HepG2 (cell line): ENCODE data around the gene PIEZO1. TPM values are rescaled to one million over a fixed set of nuclear protein-coding genes. Genes with fewer than 3 reads are reported as not detected.

ENCODE experiments used
- ATAC-seq: fragments of 200-7000 bp; cut with Tn5 transposase; 3 replicates; pipeline ENCODE4 v1.9.1; 2020; ENCODE audit warnings: mild to moderate bottlenecking, moderate library complexity
- BruUV-seq: library from RNA; stranded (reverse); fragments of 400-500 nt; replicated peaks from 2 replicates; lab custom pipeline; 2021; lab: Mats Ljungman, UMichigan
- CTCF ChIA-PET: fragments of 300-600 bp; formaldehyde crosslinking; extraction: SDS; loops from one replicate; lab custom pipeline; 2021; ENCODE audit warnings: low total read pairs, inconsistent platforms, low intra/inter-chr PET ratio; lab: Yijun Ruan, JAX
- POLR2A ChIA-PET: fragments of 350-600 bp; sonication (Branson Sonifier 250); formaldehyde crosslinking; loops from one replicate; lab custom pipeline; 2020; ENCODE audit warnings: antibody characterized with exemption, inconsistent platforms; lab: Yijun Ruan, JAX
- DNase-seq: peaks from one replicate; pipeline ENCODE4 v3.0.0-alpha.2; 2015; ENCODE audit warnings: low spot score
- FAIRE-seq: peaks from 3 replicates; lab custom pipeline; 2011; peaks lifted over from hg19 to GRCh38; lab: Jason Lieb, UNC
- H2AFZ ChIP-seq: one replicate; pipeline ENCODE4 v1.6.1; 2011; ENCODE audit warnings: low read length, inconsistent platforms
- H3K27ac ChIP-seq: fragments of 300-600 bp; 3 replicates; pipeline ENCODE4 v1.8.0; 2011; ENCODE audit warnings: mixed run types, mild to moderate bottlenecking, mixed read lengths, low read length, inconsistent platforms; ENCODE audit not compliant: insufficient read depth; ENCODE audit errors: extremely low read length
- H3K27me3 ChIP-seq, 2 experiments: fragments of 200-600 bp in 1 of 2; 2 replicates in 1 of 2; 3 replicates in 1 of 2; pipeline versions ENCODE4 v1.6.0 to v1.8.0; 2011; ENCODE audit warnings: low read length in 2 of 2, mild to moderate bottlenecking in 2 of 2, moderate library complexity in 2 of 2, inconsistent platforms in 1 of 2; ENCODE audit not compliant: insufficient read depth in 2 of 2, control insufficient read depth in 1 of 2
- H3K36me3 ChIP-seq, 2 experiments: fragments of 200-600 bp in 1 of 2; replicated peaks in 1 of 2; 2 replicates in 1 of 2; 3 replicates in 1 of 2; pipeline versions ENCODE4 v1.5.1 to v1.8.0; 2011; ENCODE audit warnings: low read length in 2 of 2, inconsistent platforms in 1 of 2; ENCODE audit not compliant: insufficient read depth in 2 of 2, control insufficient read depth in 1 of 2
- H3K4me1 ChIP-seq: 2 replicates; pipeline ENCODE4 v1.5.1; 2012; ENCODE audit warnings: low read length, inconsistent platforms; ENCODE audit not compliant: insufficient read depth
- H3K4me2 ChIP-seq: 2 replicates; pipeline ENCODE4 v1.6.0; 2011; ENCODE audit warnings: low read depth, low read length, inconsistent platforms
- H3K4me3 ChIP-seq, 3 experiments: fragments of 200-600 bp in 1 of 3; sonication (generic), shearing (Covaris generic) in 1 of 3; replicated peaks in 1 of 3; 2 replicates each; pipeline ENCODE4 v1.5.1; 2011 to 2016; ENCODE audit warnings: low read length in 3 of 3, inconsistent platforms in 2 of 3, low read depth in 2 of 3, mild to moderate bottlenecking in 2 of 3, control low read depth in 1 of 3, mixed read lengths in 1 of 3; ENCODE audit not compliant: insufficient read depth in 1 of 3
- H3K79me2 ChIP-seq: one replicate; pipeline ENCODE4 v1.6.1; 2011; ENCODE audit warnings: low read length, inconsistent platforms; ENCODE audit not compliant: insufficient read depth
- H3K9ac ChIP-seq: 2 replicates; pipeline ENCODE4 v1.6.0; 2011; ENCODE audit warnings: mild to moderate bottlenecking, low read depth, low read length, inconsistent platforms; ENCODE audit not compliant: insufficient read depth
- H3K9me3 ChIP-seq: 2 replicates; pipeline ENCODE4 v1.5.1; 2012; ENCODE audit warnings: mild to moderate bottlenecking, low read length
- H4K20me1 ChIP-seq: 2 replicates; pipeline ENCODE4 v1.6.0; 2011; ENCODE audit warnings: inconsistent platforms, mild to moderate bottlenecking, low read length, moderate library complexity; ENCODE audit not compliant: insufficient read depth
- DMAP1 ChIP-seq: IDR thresholded peaks from 2 replicates; pipeline ENCODE4 v1.6.1; 2016
- EED ChIP-seq: sonication (generic); formaldehyde crosslinking; IDR thresholded peaks from 2 replicates; pipeline ENCODE4 v1.5.0; 2020; ENCODE audit warnings: mild to moderate bottlenecking, missing genetic modification reagents
- FOXO1 ChIP-seq: sonication (generic); formaldehyde crosslinking; IDR thresholded peaks from 2 replicates; pipeline ENCODE4 v1.4.0; 2020; ENCODE audit warnings: missing genetic modification reagents
- KLF6 ChIP-seq: IDR thresholded peaks from 2 replicates; pipeline ENCODE4 v1.8.0; 2016; ENCODE audit warnings: missing biosample characterization, missing genetic modification reagents
- MBD4 ChIP-seq: IDR thresholded peaks from 2 replicates; pipeline ENCODE4 v1.6.1; 2012; ENCODE audit warnings: low read length, inconsistent platforms, borderline replicate concordance
- PCBP1 ChIP-seq: fragments of 200-400 bp; formaldehyde crosslinking; IDR thresholded peaks from 2 replicates; pipeline ENCODE4 v1.6.1; 2017; ENCODE audit warnings: mild to moderate bottlenecking, low read depth, low read length, borderline replicate concordance
- SETDB1 ChIP-seq: sonication (generic); formaldehyde crosslinking; IDR thresholded peaks from 2 replicates; pipeline ENCODE4 v1.5.1; 2020; ENCODE audit warnings: missing genetic modification reagents, mild to moderate bottlenecking, borderline replicate concordance
- ZBTB3 ChIP-seq: sonication (generic); formaldehyde crosslinking; IDR thresholded peaks from 2 replicates; pipeline ENCODE4 v1.4.0; 2020; ENCODE audit warnings: low read depth, mild to moderate bottlenecking, moderate library complexity, missing genetic modification reagents, borderline replicate concordance
- ZNF101 ChIP-seq: sonication (generic); formaldehyde crosslinking; IDR thresholded peaks from 2 replicates; pipeline ENCODE4 v1.4.0; 2020; ENCODE audit warnings: mild to moderate bottlenecking, low read depth, missing genetic modification reagents, borderline replicate concordance
- ZNF75D ChIP-seq: sonication (generic); formaldehyde crosslinking; IDR thresholded peaks from 2 replicates; pipeline ENCODE4 v1.8.1; 2023; ENCODE audit warnings: missing genetic modification reagents, mild to moderate bottlenecking, borderline replicate concordance
- ZNF800 ChIP-seq: sonication (generic); formaldehyde crosslinking; IDR thresholded peaks from 2 replicates; pipeline ENCODE4 v1.4.0; 2020; ENCODE audit warnings: missing genetic modification reagents
- WGBS: methylation state at CpG from one replicate; pipeline ENCODE4 v1.1.6; 2017; ENCODE audit warnings: low lambda C conversion rate; 5-methylcytosine and 5-hydroxymethylcytosine counted together
- in situ Hi-C: cut with HindIII; loops from 2 replicates; pipeline ENCODE4 v1.10.0; 2017; ENCODE audit warnings: low pct_unique_long_range_greater_than_20kb; ENCODE audit not compliant: extremely low pct_ligation_motif_present
- intact Hi-C: fragments of 100-400 bp; cut with micrococcal nuclease; formaldehyde crosslinking; loops from one replicate; pipeline ENCODE4 v1.10.0; 2022; ENCODE audit not compliant: unreplicated experiment
- polyA plus RNA-seq, 8 experiments: library from polyadenylated mRNA; depleted of rRNA in 3 of 8; stranded (reverse) in 7 of 8; unstranded in 1 of 8; fragments of >200 nt; fragmentation: Illumina TruSeq in 4 of 8; extraction: Trizol in 4 of 8; gene quantifications; 2 replicates each; pipeline versions ENCODE4 v1.2.1 to v1.2.3, GENCODE V29; 2011 to 2016; ENCODE audit warnings: low read depth in 4 of 8, missing spikeins in 1 of 8, mixed read lengths in 1 of 8; ENCODE audit not compliant: insufficient read depth in 1 of 8
- total RNA-seq, 5 experiments: library from RNA; depleted of rRNA; stranded (reverse); fragments of >200 nt; fragmentation: Illumina TruSeq; extraction: Trizol; gene quantifications; 2 replicates each; pipeline ENCODE4 v1.2.3, GENCODE V29; 2016; ENCODE audit warnings: low read depth in 1 of 5
- TF ChIP-seq, protein P1 (sequence below): sonication (generic); formaldehyde crosslinking; IDR thresholded peaks from 2 replicates; pipeline ENCODE4 v1.4.0; 2020; ENCODE audit warnings: mild to moderate bottlenecking, missing genetic modification reagents
- TF ChIP-seq, protein P2 (sequence below): IDR thresholded peaks from 2 replicates; pipeline ENCODE4 v1.6.1; 2016; ENCODE audit warnings: missing biosample characterization, missing genetic modification reagents, low read depth

Gene PIEZO1
- total and polyA plus RNA-seq, 2 of the 13 experiments (the other 11 are each of a cell fraction or from before 2014, with no cell fraction given): 67.9 to 85.0 TPM

DNA sequence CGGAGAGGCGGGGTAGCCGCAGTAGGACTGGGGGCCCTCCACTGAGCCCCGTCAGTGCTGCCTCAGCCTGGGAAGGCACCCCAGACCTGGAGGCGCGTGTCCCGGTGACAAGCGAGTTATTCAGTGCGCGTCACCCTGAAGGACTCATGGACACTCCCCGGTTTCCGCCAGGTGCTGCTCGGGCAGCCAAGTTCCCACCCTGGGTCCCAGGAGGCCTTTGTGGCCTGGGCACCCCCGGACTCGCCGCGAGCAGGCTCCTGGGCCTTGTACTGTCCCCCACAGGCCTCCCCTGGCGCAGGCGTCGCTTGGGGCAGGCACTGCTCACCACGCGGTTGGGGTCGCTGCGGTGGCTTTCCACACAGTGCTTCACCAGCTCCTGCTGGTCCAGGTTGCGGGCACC is 86.4 kb downstream of the PIEZO1 start:
- no peak overlapping the region for H3K4me3 ChIP-seq
- in situ Hi-C loops (no loop called here), intact Hi-C loops (no loop called here)
- no peaks in the 10 kb centered on the region for H3K9me3 ChIP-seq
- H4K20me1 ChIP-seq: no peaks in the 10 kb centered on the region
- WGBS: 97% methylated on average over 13 of the region's 25 CpGs
- H3K27ac ChIP-seq: no peak overlapping the region
- no TSS peak for BruUV-seq
- peaks cover 8 to 10% of the 10 kb centered on the region in 2 experiments; a peak in 3 of 5 replicates for H3K27me3 ChIP-seq
- H3K4me1 ChIP-seq: peaks cover 49% of the 10 kb centered on the region
- H3K9ac ChIP-seq: no peak overlapping the region
- H3K36me3 ChIP-seq: peaks cover 11 to 12% of the 10 kb centered on the region in 2 experiments; a peak in 4 of 5 replicates
- no peak overlapping the region for H3K4me2 ChIP-seq
- H2AFZ ChIP-seq: no peak overlapping the region
- H3K79me2 ChIP-seq: no peaks in the 10 kb centered on the region
- no peak for FAIRE-seq
- ATAC-seq: no peak
- no peak for TF ChIP-seq FOXO1
- TF ChIP-seq, protein P1, sequence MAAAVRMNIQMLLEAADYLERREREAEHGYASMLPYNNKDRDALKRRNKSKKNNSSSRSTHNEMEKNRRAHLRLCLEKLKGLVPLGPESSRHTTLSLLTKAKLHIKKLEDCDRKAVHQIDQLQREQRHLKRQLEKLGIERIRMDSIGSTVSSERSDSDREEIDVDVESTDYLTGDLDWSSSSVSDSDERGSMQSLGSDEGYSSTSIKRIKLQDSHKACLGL (CRISPR knock-in tag): 0 out of 2 replicates have a peak, but pooled peaks have one; percentile 20
- TF ChIP-seq, protein P2, sequence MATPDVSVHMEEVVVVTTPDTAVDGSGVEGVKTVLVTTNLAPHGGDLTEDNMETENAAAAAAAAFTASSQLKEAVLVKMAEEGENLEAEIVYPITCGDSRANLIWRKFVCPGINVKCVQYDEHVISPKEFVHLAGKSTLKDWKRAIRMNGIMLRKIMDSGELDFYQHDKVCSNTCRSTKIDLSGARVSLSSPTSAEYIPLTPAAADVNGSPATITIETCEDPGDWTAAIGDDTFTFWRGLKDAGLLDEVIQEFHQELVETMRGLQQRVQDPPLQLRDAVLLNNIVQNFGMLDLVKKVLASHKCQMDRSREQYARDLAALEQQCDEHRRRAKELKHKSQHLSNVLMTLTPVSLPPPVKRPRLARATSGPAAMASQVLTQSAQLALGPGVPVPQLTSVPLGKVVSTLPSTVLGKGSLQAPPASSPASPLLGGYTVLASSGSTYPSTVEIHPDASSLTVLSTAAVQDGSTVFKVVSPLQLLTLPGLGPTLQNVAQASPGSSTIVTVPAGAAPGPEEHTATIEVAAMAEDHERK (CRISPR knock-in tag): no peak
- no peak for DNase-seq
- ChIA-PET CTCF (interaction anchor here (1.3 kb wide), 1 partner anchor 18 kb away, joined by 4 read pairs; no protein-coding TSS in a partner anchor), POLR2A (no interaction called here)

DNA sequence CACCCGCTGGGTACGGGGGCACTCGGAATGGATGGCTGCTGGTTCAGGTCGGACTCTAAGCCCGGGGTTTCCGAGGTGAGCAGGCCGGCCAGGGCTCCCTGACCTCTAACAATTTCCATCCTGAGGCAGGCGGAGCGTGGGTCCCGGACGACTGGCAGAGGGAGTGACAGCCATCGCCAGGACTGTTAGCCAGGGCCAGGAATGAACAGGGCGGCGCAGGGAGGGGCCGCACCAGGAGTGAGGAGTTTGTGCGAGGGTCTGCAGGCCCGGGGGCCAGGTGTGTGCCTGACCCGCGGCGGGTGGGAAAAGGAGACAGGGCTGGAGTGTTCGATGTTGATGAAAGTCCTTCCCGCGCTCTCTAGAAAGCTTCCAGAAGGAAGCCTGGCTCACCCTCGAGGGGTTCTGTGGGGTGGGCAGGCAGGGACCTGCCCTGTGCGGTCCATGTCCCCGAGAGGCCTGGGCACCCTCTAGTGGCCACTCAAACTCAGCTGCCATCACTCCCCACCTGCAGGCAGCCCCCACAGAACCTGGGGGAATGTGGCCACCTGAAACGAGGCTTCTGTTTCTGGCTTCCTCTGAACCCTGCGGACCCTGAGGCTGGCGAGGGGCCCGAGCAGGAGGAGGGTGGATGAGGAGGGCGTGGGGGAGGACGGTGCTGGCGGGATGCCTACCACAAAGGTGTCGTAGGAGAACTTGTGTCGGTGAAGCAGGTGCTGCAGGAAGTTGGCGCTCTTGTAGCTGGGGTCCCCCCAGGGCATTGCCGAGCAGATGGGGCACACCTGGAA is 87.0 kb downstream of the PIEZO1 start:
- H4K20me1 ChIP-seq: no peaks in the 10 kb centered on the region
- H3K4me3 ChIP-seq: no peak overlapping the region
- 92% methylated on average over 37 of the region's 37 CpGs for WGBS
- POLR2A ChIA-PET: no interaction called here
- no peaks in the 10 kb centered on the region for H3K9me3 ChIP-seq
- H3K36me3 ChIP-seq: peaks cover 11 to 12% of the 10 kb centered on the region in 2 experiments; a peak in 4 of 5 replicates
- peaks cover 42% of the 10 kb centered on the region for H3K4me1 ChIP-seq
- FAIRE-seq (peak; percentile 4), DNase-seq (no peak), ATAC-seq (peak; percentile 12; the same call in 2 of the 3 replicates)
- no peaks in the 10 kb centered on the region for H3K79me2 ChIP-seq
- no peak overlapping the region for H3K9ac ChIP-seq
- BruUV-seq: no TSS peak
- peaks cover 8 to 16% of the 10 kb centered on the region in 2 experiments; a peak in 3 of 5 replicates for H3K27me3 ChIP-seq
- H3K4me2 ChIP-seq: no peak overlapping the region
- in situ Hi-C loops (no loop called here), intact Hi-C loops (no loop called here)
- CTCF ChIA-PET: interaction anchor here (1.3 kb wide), 1 partner anchor 17 kb away, joined by 4 read pairs; no protein-coding TSS in a partner anchor
- no peak overlapping the region for H3K27ac ChIP-seq
- H2AFZ ChIP-seq: no peak overlapping the region
- TF ChIP-seq PCBP1 (no peak), KLF6 (no peak), SETDB1 (CRISPR knock-in tag) (no peak), DMAP1 (CRISPR knock-in tag) (no peak), ZNF800 (no peak), ZNF101 (CRISPR knock-in tag) (no peak), MBD4 (no peak), ZBTB3 (CRISPR knock-in tag) (no peak), ZNF75D (CRISPR knock-in tag) (no peak), EED (CRISPR knock-in tag) (peak; percentile 69; the same call in 1 of the 2 replicates)
